HepG2 (cell line): ENCODE results near the gene CEP162. TPM values are rescaled to one million over a fixed set of nuclear protein-coding genes. Genes with fewer than 3 reads are reported as not detected.

Experiments used
- ARID5B ChIP-seq: IDR thresholded peaks from 2 replicates; pipeline ENCODE4 v1.4.0; 2020; ENCODE audit warnings: mild to moderate bottlenecking, missing genetic modification reagents
- ATF3 ChIP-seq: sonication (generic); formaldehyde crosslinking; IDR thresholded peaks from 2 replicates; pipeline ENCODE4 v1.4.0; 2020; ENCODE audit warnings: missing genetic modification reagents
- DMTF1 ChIP-seq: sonication (generic); formaldehyde crosslinking; IDR thresholded peaks from 2 replicates; pipeline ENCODE4 v1.4.0; 2020; ENCODE audit warnings: mild to moderate bottlenecking, missing genetic modification reagents
- FOXJ3 ChIP-seq: sonication (generic); formaldehyde crosslinking; IDR thresholded peaks from 2 replicates; pipeline ENCODE4 v1.4.0; 2020; ENCODE audit warnings: missing genetic modification reagents, mild to moderate bottlenecking, borderline replicate concordance
- FOXP1 ChIP-seq, 2 experiments: fragments of 450-650 bp in 1 of 2; IDR thresholded peaks; 2 replicates each; pipeline ENCODE4 v1.6.1; 2017 to 2018; ENCODE audit warnings: antibody characterized with exemption in 1 of 2
- GLI4 ChIP-seq: sonication (generic); formaldehyde crosslinking; IDR thresholded peaks from 2 replicates; pipeline ENCODE4 v1.5.1; 2020; ENCODE audit warnings: missing genetic modification reagents, mild to moderate bottlenecking, moderate library complexity, borderline replicate concordance
- KMT2B ChIP-seq: IDR thresholded peaks from 2 replicates; pipeline ENCODE4 v1.6.1; 2016; ENCODE audit warnings: missing genetic modification reagents, missing compliant biosample characterization
- MATR3 ChIP-seq: sonication (generic); formaldehyde crosslinking; IDR thresholded peaks from 2 replicates; pipeline ENCODE4 v1.4.0; 2020; ENCODE audit warnings: missing genetic modification reagents
- MED1 ChIP-seq: sonication (generic); formaldehyde crosslinking; IDR thresholded peaks from 2 replicates; pipeline ENCODE4 v1.4.0; 2020; ENCODE audit warnings: missing genetic modification reagents
- NFE2L2 ChIP-seq: fragments of 150-350 bp; IDR thresholded peaks from 2 replicates; pipeline ENCODE4 v1.6.1; 2014; ENCODE audit warnings: low read length
- NFRKB ChIP-seq: fragments of 450-650 bp; IDR thresholded peaks from 2 replicates; pipeline ENCODE4 v1.6.1; 2017
- REL ChIP-seq: sonication (generic); formaldehyde crosslinking; conservative IDR thresholded peaks from 2 replicates; pipeline ENCODE4 v1.8.0; 2022; ENCODE audit warnings: mild to moderate bottlenecking, missing genetic modification reagents, moderate library complexity
- SP2 ChIP-seq: sonication (generic); formaldehyde crosslinking; IDR thresholded peaks from 2 replicates; pipeline ENCODE4 v1.5.1; 2020; ENCODE audit warnings: mild to moderate bottlenecking, missing genetic modification reagents
- TRIM24 ChIP-seq: sonication (generic); formaldehyde crosslinking; IDR thresholded peaks from 2 replicates; pipeline ENCODE4 v1.8.0; 2022; ENCODE audit warnings: mild to moderate bottlenecking, missing genetic modification reagents
- XRCC5 ChIP-seq: fragments of 200-400 bp; formaldehyde crosslinking; optimal IDR thresholded peaks from 2 replicates; pipeline ENCODE3; 2017; ENCODE audit warnings: mild to moderate bottlenecking, low read length
- ZBTB39 ChIP-seq: sonication (generic); formaldehyde crosslinking; IDR thresholded peaks from 2 replicates; pipeline ENCODE4 v1.5.0; 2020; ENCODE audit warnings: missing genetic modification reagents
- ZMYM4 ChIP-seq: sonication (generic); formaldehyde crosslinking; IDR thresholded peaks from 2 replicates; pipeline ENCODE4 v1.8.1; 2023; ENCODE audit warnings: mild to moderate bottlenecking, missing genetic modification reagents
- ZNF20 ChIP-seq: sonication (generic); formaldehyde crosslinking; IDR thresholded peaks from 2 replicates; pipeline ENCODE4 v1.4.0; 2020; ENCODE audit warnings: mild to moderate bottlenecking, moderate library complexity, missing genetic modification reagents
- ZNF335 ChIP-seq: sonication (generic); formaldehyde crosslinking; IDR thresholded peaks from 2 replicates; pipeline ENCODE4 v1.4.0; 2020; ENCODE audit warnings: missing genetic modification reagents
- ZNF607 ChIP-seq: sonication (generic); formaldehyde crosslinking; IDR thresholded peaks from 2 replicates; pipeline ENCODE4 v1.5.1; 2020; ENCODE audit warnings: missing genetic modification reagents, mild to moderate bottlenecking, borderline replicate concordance
- ZNF709 ChIP-seq: sonication (generic); formaldehyde crosslinking; IDR thresholded peaks from 2 replicates; pipeline ENCODE4 v1.5.0; 2020; ENCODE audit warnings: mild to moderate bottlenecking, missing genetic modification reagents
- polyA plus RNA-seq, 8 experiments: library from polyadenylated mRNA; depleted of rRNA in 3 of 8; stranded (reverse) in 7 of 8; unstranded in 1 of 8; fragments of >200 nt; fragmentation: Illumina TruSeq in 4 of 8; extraction: Trizol in 4 of 8; gene quantifications; 2 replicates each; pipeline versions ENCODE4 v1.2.1 to v1.2.3, GENCODE V29; 2011 to 2016; ENCODE audit warnings: low read depth in 4 of 8, missing spikeins in 1 of 8, mixed read lengths in 1 of 8; ENCODE audit not compliant: insufficient read depth in 1 of 8
- total RNA-seq, 5 experiments: library from RNA; depleted of rRNA; stranded (reverse); fragments of >200 nt; fragmentation: Illumina TruSeq; extraction: Trizol; gene quantifications; 2 replicates each; pipeline ENCODE4 v1.2.3, GENCODE V29; 2016; ENCODE audit warnings: low read depth in 1 of 5

Gene CEP162
- total and polyA plus RNA-seq, 2 of the 13 experiments (the other 11 are each of a cell fraction or from before 2014, with no cell fraction given) = 0.50 to 7.9 TPM

- no peak for TF ChIP-seq ZBTB39 (CRISPR knock-in tag)
- no peak for TF ChIP-seq NFE2L2
- no peak for TF ChIP-seq ATF3 (CRISPR knock-in tag)
- TF ChIP-seq SP2 = no peak
- no peak for TF ChIP-seq ZNF607 (CRISPR knock-in tag)
- peak; percentile 65; the same call in 1 of the 2 replicates for TF ChIP-seq FOXJ3 (CRISPR knock-in tag)
- TF ChIP-seq TRIM24 (CRISPR knock-in tag) = no peak
- TF ChIP-seq FOXP1 (IDR thresholded peaks at IDR 0.05) = no peak
- TF ChIP-seq FOXP1 (CRISPR knock-in tag; IDR thresholded peaks at IDR 0.05) = 0 out of 2 replicates have a peak, but pooled peaks have one; percentile 9
- peak; percentile 57; the same call in 1 of the 2 replicates for TF ChIP-seq ZNF335 (CRISPR knock-in tag)
- TF ChIP-seq MED1 (CRISPR knock-in tag) = no peak
- TF ChIP-seq GLI4 (CRISPR knock-in tag) = no peak
- TF ChIP-seq XRCC5 = no peak
- no peak for TF ChIP-seq KMT2B (CRISPR knock-in tag)
- TF ChIP-seq ZNF709 (CRISPR knock-in tag) = no peak
- TF ChIP-seq ARID5B = peak; percentile 79; the same call in 1 of the 2 replicates
- TF ChIP-seq DMTF1 (CRISPR knock-in tag) = no peak
- no peak for TF ChIP-seq REL
- no peak for TF ChIP-seq MATR3
- no peak for TF ChIP-seq ZNF20 (CRISPR knock-in tag)
- TF ChIP-seq ZMYM4 (CRISPR knock-in tag) = peak; percentile 69; the same call in 1 of the 2 replicates
- TF ChIP-seq NFRKB = no peak
Measured at GRCh38 chr6:84095156-84095555, 132.3 kb downstream of the CEP162 start (continued).
